Measurements from ENCODE around the gene WDPCP.
A peak's percentile ranks its signal among the peaks of the same experiment; 100 is the strongest.
"Not testable (repeated sequence)": the region's sequence is repeated elsewhere in the genome, so short reads cannot be mapped to it uniquely, and the experiment has no call there.

The WDPCP gene

DNA sequence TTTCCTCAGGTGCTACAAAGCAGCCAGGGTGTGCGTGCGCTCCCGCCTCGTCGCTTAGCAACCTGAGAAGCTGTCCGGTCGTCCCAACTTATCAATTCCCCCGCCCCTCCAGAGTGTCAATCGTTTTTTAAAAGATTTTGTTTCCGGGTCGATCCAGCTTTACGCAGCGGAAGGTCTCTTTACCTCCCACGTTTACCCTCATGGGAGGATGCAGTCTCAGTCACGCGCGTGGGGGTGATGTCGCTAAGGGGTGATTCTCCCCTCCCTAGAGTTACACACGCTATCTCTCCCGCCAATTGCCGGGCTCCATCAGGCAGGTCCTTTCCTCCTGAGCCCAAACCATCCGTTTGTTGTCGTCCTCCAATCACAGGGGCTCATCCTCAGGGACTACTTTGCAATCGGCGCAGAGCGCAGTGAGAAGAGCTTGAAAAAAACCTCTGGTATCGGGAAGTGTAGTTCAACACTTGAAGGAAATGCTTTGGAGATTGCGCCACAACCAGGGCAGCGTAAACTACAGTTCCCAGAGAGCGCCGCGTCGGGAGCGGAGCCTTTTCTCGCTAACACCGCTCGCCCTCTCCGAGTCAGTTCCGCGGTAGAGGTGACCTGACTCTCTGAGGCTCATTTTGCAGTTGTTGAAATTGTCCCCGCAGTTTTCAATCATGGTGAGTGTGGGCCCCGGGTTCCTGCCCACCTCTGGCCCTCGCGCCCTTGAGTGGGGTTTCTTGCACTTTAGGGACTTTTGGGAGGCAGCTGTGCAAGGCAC lies at the start of gene WDPCP, which contains the start of gene MDH1:
Gene WDPCP, minus strand, starts transcription at position 93 of the 763 bp plus-strand sequence. CDS start 206 bp downstream, outside the sequence.
Gene MDH1, plus strand, starts transcription at position 579 of the 763 bp plus-strand sequence. Its CDS starts 81 bp downstream, at position 660.
- H3K4me3 ChIP-seq (ENCODE audit: low read depth in 1 of 2, low read length in 2 of 2): peak within 1 kb of the TSS; percentile 80 to 94
- no peaks in the 10 kb centered on the region for H3K9me3 ChIP-seq (ENCODE audit: low read length)
- H3K27me3 ChIP-seq (ENCODE audit: control insufficient read depth in 1 of 2, insufficient read depth in 2 of 2, low read length in 2 of 2): no peaks in the 10 kb centered on the region
- H3K36me3 ChIP-seq (ENCODE audit: insufficient read depth, low read length): no peaks in the 10 kb centered on the region
- peaks cover 30% of the 10 kb centered on the region for H3K4me1 ChIP-seq (ENCODE audit: insufficient read depth, low read length)
- H3K9ac ChIP-seq (ENCODE audit: low read length): peak within 1 kb of the TSS; percentile 71
- H3K27ac ChIP-seq (ENCODE audit: low read depth, low read length): peak within 1 kb of the TSS; percentile 91

DNA sequence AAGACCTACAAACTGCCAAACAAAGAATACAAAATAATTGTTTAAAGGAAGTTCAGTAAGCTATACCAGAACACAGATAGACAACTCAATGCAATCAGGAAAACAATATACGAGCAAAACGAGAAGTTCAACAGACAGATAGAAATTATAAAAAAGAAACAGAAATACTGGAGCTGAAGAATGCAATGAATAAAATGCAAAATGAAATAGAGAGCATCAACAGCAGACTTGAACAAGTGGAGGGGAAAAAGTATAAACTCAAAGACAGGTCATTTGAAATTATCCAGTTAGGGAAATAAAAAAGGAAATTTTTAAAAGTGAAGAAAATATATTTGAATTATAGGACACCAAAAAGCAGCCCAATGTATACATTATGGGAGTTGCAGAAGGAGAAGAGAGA lies 44.1 kb upstream of the WDPCP start:
- H3K9ac ChIP-seq (ENCODE audit: low read length): no peak overlapping the region
- H3K27me3 ChIP-seq (ENCODE audit: control insufficient read depth in 1 of 2, insufficient read depth in 2 of 2, low read length in 2 of 2): no peaks in the 10 kb centered on the region
- no peak overlapping the region for H3K4me3 ChIP-seq (ENCODE audit: low read depth in 1 of 2, low read length in 2 of 2)
- peaks cover 6% of the 10 kb centered on the region for H3K9me3 ChIP-seq (ENCODE audit: low read length)
- H3K27ac ChIP-seq (ENCODE audit: low read depth, low read length): no peak overlapping the region
- no peaks in the 10 kb centered on the region for H3K4me1 ChIP-seq (ENCODE audit: insufficient read depth, low read length)
- H3K36me3 ChIP-seq (ENCODE audit: insufficient read depth, low read length): no peaks in the 10 kb centered on the region

DNA sequence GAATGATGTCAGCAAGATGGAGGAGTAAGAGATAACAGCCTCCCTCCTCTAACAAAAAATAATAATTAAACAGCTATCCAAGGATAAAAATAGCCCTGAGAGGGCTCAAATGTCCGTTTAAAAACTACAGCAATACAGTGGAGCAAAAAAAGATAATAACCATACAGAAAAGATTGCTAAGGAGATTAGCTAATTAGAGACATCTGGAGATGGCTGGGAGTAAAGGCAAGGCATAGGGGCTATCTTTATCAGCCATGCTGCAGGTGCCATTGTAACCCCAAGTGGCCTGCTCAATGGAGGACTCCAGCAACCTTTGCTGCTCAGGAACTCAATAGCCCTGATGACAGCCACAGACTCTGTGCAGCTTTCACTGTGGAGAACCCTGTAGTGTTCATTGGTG lies 43.2 kb upstream of the WDPCP start:
- no peak overlapping the region for H3K4me3 ChIP-seq (ENCODE audit: low read depth in 1 of 2, low read length in 2 of 2)
- peaks cover 6% of the 10 kb centered on the region for H3K9me3 ChIP-seq (ENCODE audit: low read length)
- H3K9ac ChIP-seq (ENCODE audit: low read length): no peak overlapping the region
- H3K27me3 ChIP-seq (ENCODE audit: control insufficient read depth in 1 of 2, insufficient read depth in 2 of 2, low read length in 2 of 2): no peaks in the 10 kb centered on the region
- no peaks in the 10 kb centered on the region for H3K4me1 ChIP-seq (ENCODE audit: insufficient read depth, low read length)
- no peak overlapping the region for H3K27ac ChIP-seq (ENCODE audit: low read depth, low read length)
- no peaks in the 10 kb centered on the region for H3K36me3 ChIP-seq (ENCODE audit: insufficient read depth, low read length)

DNA sequence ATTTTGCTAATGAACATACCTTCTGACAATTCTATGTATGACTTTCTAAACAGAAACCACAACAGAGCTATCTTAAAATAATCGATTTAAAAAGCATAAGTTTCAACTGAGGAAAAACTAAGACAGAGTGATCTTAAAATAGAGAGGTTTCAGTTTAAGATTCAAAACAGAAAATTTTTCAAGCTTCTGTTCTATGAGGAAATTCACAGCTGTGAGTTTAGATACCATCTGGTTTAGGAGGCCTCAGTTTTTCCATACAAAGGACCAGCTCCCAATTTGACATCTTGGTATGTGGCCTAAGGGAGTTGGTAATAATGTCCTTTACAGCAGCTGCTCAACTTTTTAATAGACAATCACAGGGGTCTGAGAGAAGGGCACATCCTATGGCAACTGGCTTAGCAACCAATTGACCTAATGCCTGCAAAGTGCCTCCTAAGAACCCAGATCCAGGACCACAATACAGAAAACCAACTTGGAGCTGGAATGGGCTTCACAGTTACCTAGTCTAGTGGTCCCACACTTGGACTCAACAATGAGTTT lies 40.2 kb upstream of the WDPCP start:
- Histone ChIP-seq H3K4me1 (ENCODE audit: insufficient read depth, low read length) (no peaks in the 10 kb centered on the region), H3K27ac (ENCODE audit: low read depth, low read length) (no peak overlapping the region), H3K36me3 (ENCODE audit: insufficient read depth, low read length) (no peaks in the 10 kb centered on the region)

DNA sequence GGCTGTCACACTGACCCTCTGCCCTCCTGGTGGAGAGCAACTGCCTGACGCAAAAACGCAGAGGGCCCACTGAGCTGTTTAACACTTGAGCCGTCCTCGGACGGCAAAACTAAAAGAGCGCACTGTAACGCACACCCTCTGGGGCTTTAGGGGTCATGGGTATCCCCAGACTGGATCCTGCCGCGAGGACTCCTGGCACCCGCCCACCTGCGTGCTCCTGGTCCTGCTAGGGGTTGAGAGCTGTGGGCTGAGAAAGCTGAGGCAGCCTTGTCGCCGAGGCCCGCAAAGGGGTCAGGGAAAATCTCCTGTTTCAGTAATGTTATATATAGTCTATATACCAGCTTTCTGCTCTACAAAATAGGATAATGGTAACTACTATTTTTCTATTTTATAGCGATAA lies 39.6 kb upstream of the WDPCP start:
- Histone ChIP-seq H3K36me3 (ENCODE audit: insufficient read depth, low read length) (no peaks in the 10 kb centered on the region), H3K9me3 (ENCODE audit: low read length) (peaks cover 4% of the 10 kb centered on the region), H3K27ac (ENCODE audit: low read depth, low read length) (no peak overlapping the region), H3K4me3 (ENCODE audit: low read depth in 1 of 2, low read length in 2 of 2) (no peak overlapping the region), H3K4me1 (ENCODE audit: insufficient read depth, low read length) (no peaks in the 10 kb centered on the region), H3K9ac (ENCODE audit: low read length) (no peak overlapping the region), H3K27me3 (ENCODE audit: control insufficient read depth in 1 of 2, insufficient read depth in 2 of 2, low read length in 2 of 2) (no peaks in the 10 kb centered on the region)

More for the DNA sequence above, 40.2 kb upstream of the WDPCP start:
- no peaks in the 10 kb centered on the region for H3K27me3 ChIP-seq (ENCODE audit: control insufficient read depth in 1 of 2, insufficient read depth in 2 of 2, low read length in 2 of 2)
- no peak overlapping the region for H3K4me3 ChIP-seq (ENCODE audit: low read depth in 1 of 2, low read length in 2 of 2)
- H3K9me3 ChIP-seq (ENCODE audit: low read length): peaks cover 6% of the 10 kb centered on the region
- no peak overlapping the region for H3K9ac ChIP-seq (ENCODE audit: low read length)

- H3K9ac ChIP-seq (ENCODE audit: low read length); H3K27me3 ChIP-seq (ENCODE audit: control insufficient read depth in 1 of 2, insufficient read depth in 2 of 2, low read length in 2 of 2); H3K9me3 ChIP-seq (ENCODE audit: low read length); H3K27ac ChIP-seq (ENCODE audit: low read depth, low read length); H3K36me3 ChIP-seq (ENCODE audit: insufficient read depth, low read length); H3K4me3 ChIP-seq (ENCODE audit: low read depth in 1 of 2, low read length in 2 of 2); H3K4me1 ChIP-seq (ENCODE audit: insufficient read depth, low read length): not testable (repeated sequence)
These were observed 35.5 kb upstream of the WDPCP start for GRCh38 chr2:63623763-63624162.

DNA sequence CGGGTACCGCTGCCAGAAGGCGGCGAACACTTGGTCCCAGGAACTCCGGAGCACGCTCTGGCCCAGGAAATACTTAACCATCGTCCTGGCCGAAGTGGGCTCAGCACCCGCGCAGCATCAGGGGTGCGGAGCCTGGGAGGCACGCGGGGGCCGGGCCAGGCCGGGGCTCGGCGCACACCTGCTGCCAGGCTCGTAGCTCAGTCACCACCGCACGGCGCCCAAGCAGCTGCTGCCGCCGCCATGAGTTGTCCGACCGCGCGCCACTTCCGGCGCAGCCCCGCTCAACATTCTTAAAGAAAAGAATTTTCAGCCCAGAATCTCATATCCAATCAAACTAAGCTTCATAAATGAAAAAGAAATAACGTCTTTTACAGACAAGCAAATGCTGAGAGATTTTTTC lies 34.5 kb upstream of the WDPCP start:
- Histone ChIP-seq H3K9me3 (ENCODE audit: low read length) (no peaks in the 10 kb centered on the region), H3K27ac (ENCODE audit: low read depth, low read length) (no peak overlapping the region), H3K9ac (ENCODE audit: low read length) (no peak overlapping the region), H3K27me3 (ENCODE audit: control insufficient read depth in 1 of 2, insufficient read depth in 2 of 2, low read length in 2 of 2) (no peaks in the 10 kb centered on the region), H3K4me3 (ENCODE audit: low read depth in 1 of 2, low read length in 2 of 2) (no peak overlapping the region), H3K36me3 (ENCODE audit: insufficient read depth, low read length) (no peaks in the 10 kb centered on the region), H3K4me1 (ENCODE audit: insufficient read depth, low read length) (no peaks in the 10 kb centered on the region)

DNA sequence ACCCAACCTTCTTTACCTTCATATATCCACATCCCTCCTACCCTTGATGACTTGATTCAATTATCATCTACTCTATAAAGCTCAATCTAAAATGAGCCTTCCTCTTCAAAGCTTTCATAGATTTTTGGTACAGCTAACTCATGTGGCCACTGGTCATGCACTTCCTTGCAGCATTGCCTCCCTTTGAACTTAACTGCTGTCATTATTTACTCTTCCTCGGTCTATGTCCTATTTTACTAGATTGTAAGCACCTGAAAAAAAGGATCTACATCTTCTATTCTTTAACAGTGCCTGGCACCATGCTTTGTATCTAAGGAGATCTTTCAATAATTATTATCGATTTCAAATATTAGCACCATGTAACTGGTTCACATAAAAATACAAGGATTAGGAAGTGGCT lies 31.1 kb upstream of the WDPCP start:
- no peak overlapping the region for H3K27ac ChIP-seq (ENCODE audit: low read depth, low read length)
- H3K4me1 ChIP-seq (ENCODE audit: insufficient read depth, low read length): no peaks in the 10 kb centered on the region
- H3K9ac ChIP-seq (ENCODE audit: low read length): no peak overlapping the region
- no peaks in the 10 kb centered on the region for H3K9me3 ChIP-seq (ENCODE audit: low read length)
- no peaks in the 10 kb centered on the region for H3K27me3 ChIP-seq (ENCODE audit: control insufficient read depth in 1 of 2, insufficient read depth in 2 of 2, low read length in 2 of 2)
- no peaks in the 10 kb centered on the region for H3K36me3 ChIP-seq (ENCODE audit: insufficient read depth, low read length)
- H3K4me3 ChIP-seq (ENCODE audit: low read depth in 1 of 2, low read length in 2 of 2): no peak overlapping the region

GRCh38 chr2:63617366-63617765 lies 29.1 kb upstream of the WDPCP start:
- Histone ChIP-seq H3K9me3 (ENCODE audit: low read length) (no peaks in the 10 kb centered on the region), H3K27me3 (ENCODE audit: control insufficient read depth in 1 of 2, insufficient read depth in 2 of 2, low read length in 2 of 2) (no peaks in the 10 kb centered on the region), H3K36me3 (ENCODE audit: insufficient read depth, low read length) (no peaks in the 10 kb centered on the region), H3K9ac (ENCODE audit: low read length) (no peak overlapping the region), H3K4me1 (ENCODE audit: insufficient read depth, low read length) (no peaks in the 10 kb centered on the region), H3K27ac (ENCODE audit: low read depth, low read length) (no peak overlapping the region), H3K4me3 (ENCODE audit: low read depth in 1 of 2, low read length in 2 of 2) (no peak overlapping the region)

- no peaks in the 10 kb centered on the region for H3K9me3 ChIP-seq (ENCODE audit: low read length)
- no peaks in the 10 kb centered on the region for H3K27me3 ChIP-seq (ENCODE audit: control insufficient read depth in 1 of 2, insufficient read depth in 2 of 2, low read length in 2 of 2)
- H3K4me3 ChIP-seq (ENCODE audit: low read depth in 1 of 2, low read length in 2 of 2): no peak overlapping the region
- H3K36me3 ChIP-seq (ENCODE audit: insufficient read depth, low read length): no peaks in the 10 kb centered on the region
- no peak overlapping the region for H3K9ac ChIP-seq (ENCODE audit: low read length)
- H3K4me1 ChIP-seq (ENCODE audit: insufficient read depth, low read length): no peaks in the 10 kb centered on the region
- no peak overlapping the region for H3K27ac ChIP-seq (ENCODE audit: low read depth, low read length)
These were observed 27.0 kb upstream of the WDPCP start for GRCh38 chr2:63614983-63615945.

DNA sequence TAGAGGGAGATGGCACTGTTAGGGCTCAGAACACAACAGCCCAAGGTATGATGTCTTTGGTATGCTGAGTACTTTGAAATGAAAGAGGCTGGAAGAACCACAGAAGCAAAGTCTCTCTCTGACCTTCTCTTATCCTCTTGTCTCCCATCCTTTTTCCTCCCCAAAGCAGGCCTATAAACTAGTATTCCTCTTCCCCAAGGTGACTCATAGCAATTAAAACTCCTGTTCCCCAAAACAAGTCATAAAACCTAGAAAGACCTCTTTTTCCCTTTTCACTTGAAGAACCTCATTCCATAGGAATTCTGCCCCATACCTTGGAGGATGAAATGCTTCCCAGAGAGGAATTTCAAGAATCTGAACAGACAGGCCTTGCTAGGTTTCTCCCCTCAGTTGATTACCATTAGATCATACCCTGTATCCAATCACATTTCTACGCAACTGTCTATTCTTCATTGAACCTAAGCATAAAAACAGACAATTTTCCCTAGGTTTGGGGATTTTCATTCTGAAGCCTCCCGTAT lies 26.2 kb upstream of the WDPCP start:
- H3K4me3 ChIP-seq (ENCODE audit: low read depth in 1 of 2, low read length in 2 of 2): no peak overlapping the region
- no peaks in the 10 kb centered on the region for H3K9me3 ChIP-seq (ENCODE audit: low read length)
- no peaks in the 10 kb centered on the region for H3K27me3 ChIP-seq (ENCODE audit: control insufficient read depth in 1 of 2, insufficient read depth in 2 of 2, low read length in 2 of 2)

More for the DNA sequence above, 26.2 kb upstream of the WDPCP start:
- Histone ChIP-seq H3K27ac (ENCODE audit: low read depth, low read length) (no peak overlapping the region), H3K9ac (ENCODE audit: low read length) (no peak overlapping the region), H3K36me3 (ENCODE audit: insufficient read depth, low read length) (no peaks in the 10 kb centered on the region), H3K4me1 (ENCODE audit: insufficient read depth, low read length) (no peaks in the 10 kb centered on the region)
